Myocyte (in vitro differentiated cells): ENCODE results near the gene CYTH1. TPM values are rescaled to one million over a fixed set of nuclear protein-coding genes. Genes with fewer than 3 reads are reported as not detected.
A peak's percentile ranks its signal among the peaks of the same experiment; 100 is the strongest.

Source experiments
- DNase-seq: peaks from one replicate; pipeline ENCODE4 v3.0.0-alpha.2; 2012; ENCODE audit warnings: low read depth
- total RNA-seq: library from RNA; depleted of rRNA; stranded (reverse); fragments of >200 nt; gene quantifications from 2 replicates; pipeline ENCODE4 v1.2.3, GENCODE V29; 2014

CYTH1 gene
- total RNA-seq, 1 donor from 2014 or later: 43.0 TPM

DNA sequence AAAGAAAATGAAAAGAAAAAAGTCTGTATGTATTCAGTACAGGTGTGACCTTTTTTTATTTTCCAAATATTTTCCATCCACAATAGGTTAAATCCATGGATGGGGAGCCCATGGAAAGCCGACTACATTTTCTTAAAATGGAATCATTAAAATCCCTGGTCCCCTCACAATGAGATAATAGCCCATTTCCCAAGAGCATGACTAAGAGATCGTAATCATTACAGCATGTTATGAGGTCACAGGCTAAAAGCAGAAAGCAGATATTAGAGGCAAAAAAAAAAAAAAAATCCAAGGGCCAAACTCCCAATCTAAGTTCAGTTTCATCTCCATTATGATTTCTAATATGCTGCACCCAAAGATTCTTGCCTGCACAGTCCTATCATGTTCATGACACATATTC, 44.7 kb downstream of the CYTH1 start:
- peak; percentile 65 for DNase-seq

DNA sequence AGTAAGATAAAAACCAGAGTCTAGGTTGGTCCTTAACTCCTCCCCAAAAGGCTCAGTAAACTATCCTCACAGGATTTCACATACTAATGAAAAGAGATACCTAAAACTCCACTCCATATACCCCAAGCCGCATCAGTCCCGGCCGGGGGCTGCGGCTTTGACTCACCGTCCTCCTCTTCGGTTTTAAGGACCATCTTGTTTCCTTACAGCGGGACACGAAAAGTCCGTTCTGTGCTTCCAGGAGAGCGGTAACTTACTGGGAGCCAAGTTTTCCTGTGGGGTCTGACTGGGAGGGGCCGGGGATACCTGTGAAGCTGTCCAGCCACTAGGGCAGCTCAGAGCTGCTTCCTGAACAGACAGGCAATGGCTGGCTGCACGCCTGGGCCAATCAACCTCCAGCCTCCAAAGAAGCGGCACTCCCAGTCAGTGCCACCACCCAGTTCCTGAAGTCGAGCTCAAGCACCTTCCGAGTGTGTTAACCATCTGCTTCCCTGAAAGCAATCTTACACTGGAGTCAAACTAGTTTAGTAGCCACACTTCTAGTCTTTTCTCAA, 45.5 kb downstream of the CYTH1 start:
- DNase-seq: no peak

DNA sequence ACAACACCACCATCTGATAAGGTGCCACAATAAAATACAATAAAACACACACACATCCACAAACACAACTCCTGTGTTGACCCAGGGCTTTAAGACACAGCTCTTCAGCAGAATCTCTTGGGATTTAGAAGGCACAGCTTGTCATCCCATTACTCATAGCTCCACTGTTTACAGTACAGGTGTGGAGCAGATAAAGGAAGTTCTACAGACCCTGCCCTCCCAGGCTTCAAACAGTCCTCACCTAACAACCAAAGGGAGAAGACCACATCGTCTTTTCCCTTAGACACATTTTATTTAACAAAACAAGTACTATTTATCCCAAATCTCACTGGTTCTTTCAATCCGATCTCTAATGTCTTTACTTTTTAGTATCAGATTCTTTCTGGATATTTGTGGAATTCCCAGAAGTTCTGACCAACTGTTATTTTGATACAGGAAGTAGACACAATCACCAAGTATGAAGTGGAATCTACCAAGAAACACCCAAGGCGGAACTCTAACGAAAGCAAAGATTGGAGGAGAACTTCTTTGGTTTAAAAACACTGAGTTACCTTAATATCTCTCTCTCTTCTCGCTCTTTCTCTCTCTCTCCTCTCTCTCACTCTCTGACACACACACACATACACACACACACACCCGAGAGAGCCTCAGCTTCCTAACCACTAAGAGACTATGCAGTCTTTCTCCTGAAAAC, 46.1 kb downstream of the CYTH1 start:
- no peak for DNase-seq

DNA sequence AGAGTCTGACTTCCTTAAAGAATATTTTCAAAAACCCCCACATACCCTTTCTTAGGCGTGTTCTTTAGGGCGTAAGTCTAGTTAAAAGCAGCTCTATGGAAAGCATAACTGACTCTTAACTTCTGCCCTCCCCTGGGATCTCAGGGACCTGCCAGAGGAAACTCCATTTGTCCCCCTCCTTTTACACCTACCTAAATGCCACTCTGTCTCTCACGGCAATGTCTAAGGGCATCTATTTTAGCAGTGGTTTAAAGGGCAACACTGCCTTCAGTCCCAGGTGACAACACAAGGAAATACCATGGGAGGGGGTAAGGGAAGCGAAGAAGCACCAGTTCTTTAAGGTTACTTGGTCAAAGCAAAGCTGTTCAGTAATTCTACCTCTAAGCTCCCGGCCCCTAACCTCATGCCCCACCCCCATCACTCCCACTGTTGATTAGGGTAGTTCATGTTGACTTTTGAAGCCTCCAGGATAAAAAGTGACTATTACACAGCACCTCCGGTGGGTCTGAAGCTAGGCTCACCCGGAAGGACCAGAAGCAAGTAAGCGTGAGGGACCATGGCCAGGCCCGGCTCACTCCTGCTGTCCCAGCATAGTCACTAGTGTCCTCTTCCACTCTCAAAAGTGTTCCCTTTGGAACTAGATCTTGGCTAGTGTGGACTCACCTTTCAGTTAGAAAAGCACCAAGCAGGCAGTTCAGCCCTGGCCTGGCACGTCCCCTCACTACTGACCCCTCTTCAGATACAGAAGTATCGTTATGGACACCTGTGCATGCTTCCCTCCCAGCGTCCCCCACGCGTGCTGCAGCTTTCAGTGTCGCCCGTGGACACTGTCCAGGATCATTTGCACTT, 47.1 kb downstream of the CYTH1 start:
- no peak for DNase-seq

DNA sequence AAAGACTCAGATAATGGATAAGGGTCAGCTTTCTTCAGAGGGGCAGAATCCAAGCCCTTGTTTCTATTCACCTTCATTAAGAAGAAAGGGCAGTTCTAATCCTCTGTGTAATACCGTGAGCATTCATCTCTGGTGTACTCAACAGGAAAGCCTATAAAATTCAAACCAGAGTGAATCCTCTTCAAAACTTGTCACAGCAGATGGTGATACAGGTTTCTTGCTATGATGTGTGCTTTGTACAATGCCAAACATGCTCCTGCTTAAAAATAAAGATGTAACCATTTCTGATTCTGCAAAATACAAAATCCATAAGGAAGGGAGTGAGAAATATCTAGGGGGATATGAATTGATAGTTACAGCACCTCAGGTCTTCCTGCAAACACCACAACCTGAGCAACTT, 49.7 kb downstream of the CYTH1 start:
- DNase-seq: no peak

DNA sequence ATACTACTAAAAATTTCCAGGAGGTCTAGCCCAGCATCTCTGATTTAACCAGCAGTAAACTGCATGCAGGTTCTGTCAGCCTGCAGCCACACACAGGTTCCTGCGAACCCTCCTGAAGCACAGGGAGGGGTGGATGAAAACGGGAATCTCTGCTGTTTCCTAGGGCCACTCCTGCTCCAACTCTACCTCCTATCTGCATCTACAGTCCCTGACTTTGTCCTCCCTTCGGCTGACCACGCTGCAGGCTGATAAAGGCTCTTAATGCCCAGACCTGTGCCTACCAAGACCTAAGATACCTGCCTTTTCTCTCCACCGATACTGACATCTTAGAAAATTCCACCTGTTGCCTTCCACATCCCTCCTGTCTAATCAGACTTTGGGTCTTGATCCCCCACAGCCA, 50.2 kb downstream of the CYTH1 start:
- no peak for DNase-seq

DNA sequence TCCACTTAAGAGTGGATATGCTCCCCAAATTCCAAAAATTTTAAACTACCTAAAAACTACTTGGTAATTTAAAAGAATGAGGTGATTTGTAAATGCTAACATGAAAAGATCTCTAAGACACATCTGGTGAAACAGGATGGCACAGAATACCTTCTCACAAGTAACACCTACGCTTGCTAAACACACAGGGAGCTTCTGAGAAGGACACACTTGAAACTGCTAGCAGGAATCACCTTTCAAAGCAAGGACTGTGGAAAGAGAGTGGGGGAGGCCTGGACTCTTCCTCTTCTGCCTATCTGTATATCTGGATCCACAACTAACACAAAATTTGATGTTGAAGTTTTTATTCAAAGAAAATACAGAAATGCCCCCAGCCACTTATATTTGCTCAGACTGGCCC, 52.4 kb downstream of the CYTH1 start:
- no peak for DNase-seq

DNA sequence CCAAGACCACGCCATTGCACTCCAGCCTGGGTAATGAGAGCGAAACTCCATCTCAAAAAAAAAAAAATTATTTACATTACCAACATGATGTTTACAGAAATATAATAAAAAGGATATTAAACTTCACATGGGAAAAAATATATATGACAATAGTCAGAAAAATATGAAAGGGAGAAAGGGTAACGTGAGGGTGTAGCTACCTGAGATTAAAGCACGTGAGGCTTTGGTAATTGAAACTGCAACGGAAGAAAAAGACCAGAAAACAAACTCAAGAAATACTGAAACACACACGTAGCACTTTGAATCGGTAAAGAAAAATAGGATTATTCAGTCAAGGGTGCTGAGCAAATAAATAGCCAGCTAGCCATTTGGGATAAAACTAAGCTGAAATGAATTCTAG, 53.6 kb downstream of the CYTH1 start:
- no peak for DNase-seq

DNA sequence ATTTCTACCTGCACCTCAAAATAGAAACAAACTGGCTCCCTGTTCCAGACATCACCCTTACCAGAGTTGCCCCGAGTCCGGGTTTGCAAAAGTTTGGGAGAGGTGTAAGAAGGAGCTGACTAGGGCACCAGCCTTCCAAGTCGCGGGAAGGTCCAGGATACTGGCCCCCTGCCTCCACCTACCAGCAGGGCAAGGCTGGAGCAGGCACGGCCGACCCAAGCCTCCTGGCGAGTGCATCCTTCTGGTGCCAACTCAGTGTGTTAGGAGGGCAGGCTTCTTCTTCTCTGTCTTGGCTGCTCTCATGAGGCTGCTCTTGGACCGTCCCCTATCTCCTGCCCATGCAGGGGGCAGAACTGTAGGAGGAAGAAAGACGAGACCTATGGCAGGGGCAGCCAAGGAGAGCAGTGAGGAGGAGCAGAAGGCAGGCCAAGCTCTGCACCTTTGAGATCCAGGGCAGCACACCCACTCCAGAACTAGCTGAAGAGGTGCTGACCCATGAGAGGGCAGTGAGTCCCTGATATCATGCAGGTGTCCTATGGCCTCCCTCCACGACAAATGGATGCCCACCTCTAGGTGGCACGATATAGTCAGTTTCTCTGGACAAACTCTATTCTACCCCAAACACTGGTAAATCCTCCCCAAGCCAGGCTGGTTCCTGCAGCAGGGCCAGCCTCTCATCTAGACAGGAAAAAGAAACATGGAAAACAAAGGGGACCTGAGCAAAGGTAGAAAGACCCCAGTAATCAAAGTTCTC, 54.4 kb downstream of the CYTH1 start:
- no peak for DNase-seq

DNA sequence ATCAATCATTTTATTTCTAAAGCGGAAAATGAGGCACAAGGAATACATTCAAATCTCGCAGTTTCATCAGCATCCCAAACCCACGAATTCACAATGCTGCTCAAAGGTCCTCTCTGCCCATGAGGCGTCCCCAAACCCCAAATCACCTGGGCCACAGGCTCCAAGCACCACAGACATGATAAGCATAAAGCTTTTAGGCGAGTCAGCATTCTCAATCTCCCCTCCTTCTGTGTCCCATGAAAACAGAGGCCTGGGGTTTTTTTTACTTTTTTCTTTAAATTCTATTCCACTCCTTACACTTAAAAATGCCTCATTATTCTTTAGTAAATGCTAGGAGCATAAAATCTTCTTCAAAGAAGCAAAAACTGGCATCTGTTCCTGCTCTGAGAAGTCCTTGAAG, 55.0 kb downstream of the CYTH1 start:
- no peak for DNase-seq

DNA sequence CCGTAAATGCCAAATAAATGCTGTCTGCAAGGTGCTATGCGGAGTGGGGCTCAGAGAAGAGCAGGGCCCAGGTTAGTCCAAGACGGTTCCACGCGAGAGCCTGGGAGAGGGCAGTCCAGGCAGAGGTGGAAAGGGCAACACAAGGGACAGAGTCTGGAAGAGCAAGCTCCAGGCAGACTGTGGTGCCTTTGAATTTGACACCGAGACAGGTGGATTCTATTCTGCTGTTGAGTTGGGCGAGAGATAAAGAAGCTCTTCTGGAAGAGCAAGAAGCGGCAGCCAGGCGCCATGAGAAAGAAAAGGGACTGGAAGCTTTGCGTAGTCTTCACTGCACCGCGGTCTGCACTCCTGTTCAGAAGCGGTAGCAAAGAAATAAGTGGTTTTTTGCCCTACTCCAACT, 55.6 kb downstream of the CYTH1 start:
- DNase-seq: peak; percentile 60

DNA sequence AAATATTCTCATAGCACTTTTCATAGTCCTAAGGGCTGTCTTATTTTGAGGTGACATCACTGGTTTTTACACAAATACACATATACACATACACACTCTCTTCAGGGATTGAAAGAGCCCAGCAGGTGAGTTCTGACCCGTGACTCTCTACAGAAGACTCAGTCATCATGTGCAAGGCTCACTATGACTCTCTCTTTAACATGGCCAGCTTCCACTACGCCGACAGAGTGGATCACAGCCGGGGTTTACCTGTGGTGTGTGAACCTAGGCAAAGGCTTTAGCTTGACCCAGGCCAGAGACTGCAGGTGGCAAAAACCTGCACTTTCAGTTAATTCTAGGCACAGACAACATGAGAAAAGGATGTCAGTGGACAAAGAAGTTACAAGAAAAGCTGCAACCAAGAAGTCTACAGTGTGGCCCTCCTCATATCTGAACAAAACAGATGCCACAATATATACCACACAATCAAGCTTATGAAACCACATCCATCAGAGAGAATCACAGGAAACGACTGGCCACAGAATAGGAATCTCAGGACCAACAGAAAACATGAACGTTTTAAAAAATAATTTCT, 56.5 kb downstream of the CYTH1 start:
- no peak for DNase-seq

DNA sequence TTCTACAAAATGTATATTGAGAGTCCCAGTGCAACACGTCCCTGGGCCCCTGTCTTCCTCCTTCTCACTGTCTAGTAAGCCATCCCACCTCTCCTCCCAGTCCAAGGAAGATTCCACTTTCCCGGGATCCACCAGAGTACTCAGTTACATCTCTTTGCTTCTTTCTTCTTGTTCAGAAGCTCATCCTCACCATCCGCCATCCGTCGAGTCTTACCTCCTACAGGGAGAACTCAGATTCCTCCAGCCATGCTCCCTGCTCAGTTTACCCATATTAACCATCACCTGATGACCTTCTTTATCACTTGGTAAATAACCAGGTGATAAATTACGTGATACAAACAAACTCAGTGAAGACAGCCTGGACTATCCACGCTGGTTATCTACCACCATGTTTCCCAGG, 57.1 kb downstream of the CYTH1 start:
- no peak for DNase-seq

DNA sequence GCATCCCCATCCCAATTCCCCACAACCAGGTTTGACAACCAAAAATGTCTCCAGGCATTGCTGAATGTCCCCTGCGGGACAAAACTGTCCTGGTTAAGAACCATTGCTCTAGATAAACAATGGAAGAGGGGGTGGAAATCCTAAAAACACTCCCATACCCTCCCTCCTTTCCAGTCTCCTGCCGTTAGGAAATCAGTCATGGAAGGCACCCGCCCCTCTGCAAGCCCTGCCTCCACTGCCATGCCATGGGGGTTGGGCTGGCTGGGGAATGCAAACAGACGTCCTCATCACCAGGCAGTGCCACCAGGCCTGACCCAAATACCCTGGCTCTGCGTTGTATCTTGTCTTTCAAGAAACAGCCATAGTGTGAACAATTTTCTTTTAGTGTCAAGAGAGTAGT, 57.5 kb downstream of the CYTH1 start:
- DNase-seq: no peak

DNA sequence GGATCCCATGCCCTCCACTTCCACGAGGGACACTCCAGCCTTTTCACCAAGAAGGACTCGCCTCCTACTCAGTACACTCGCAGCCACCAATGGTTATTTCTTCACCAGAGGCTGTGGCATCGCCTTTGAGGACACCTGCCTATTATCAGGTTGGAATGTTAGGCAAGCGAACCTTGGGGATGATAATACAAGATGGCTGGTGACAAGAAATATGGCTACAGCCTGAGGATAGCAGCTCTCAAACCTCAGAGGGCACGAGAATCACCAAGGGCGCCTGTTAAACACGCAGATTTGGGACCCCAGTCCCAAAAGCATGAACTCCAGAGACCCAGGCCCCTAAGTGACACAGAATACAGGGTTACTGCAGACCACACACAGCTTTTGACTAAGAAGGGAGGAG, 58.1 kb downstream of the CYTH1 start:
- no peak for DNase-seq

DNA sequence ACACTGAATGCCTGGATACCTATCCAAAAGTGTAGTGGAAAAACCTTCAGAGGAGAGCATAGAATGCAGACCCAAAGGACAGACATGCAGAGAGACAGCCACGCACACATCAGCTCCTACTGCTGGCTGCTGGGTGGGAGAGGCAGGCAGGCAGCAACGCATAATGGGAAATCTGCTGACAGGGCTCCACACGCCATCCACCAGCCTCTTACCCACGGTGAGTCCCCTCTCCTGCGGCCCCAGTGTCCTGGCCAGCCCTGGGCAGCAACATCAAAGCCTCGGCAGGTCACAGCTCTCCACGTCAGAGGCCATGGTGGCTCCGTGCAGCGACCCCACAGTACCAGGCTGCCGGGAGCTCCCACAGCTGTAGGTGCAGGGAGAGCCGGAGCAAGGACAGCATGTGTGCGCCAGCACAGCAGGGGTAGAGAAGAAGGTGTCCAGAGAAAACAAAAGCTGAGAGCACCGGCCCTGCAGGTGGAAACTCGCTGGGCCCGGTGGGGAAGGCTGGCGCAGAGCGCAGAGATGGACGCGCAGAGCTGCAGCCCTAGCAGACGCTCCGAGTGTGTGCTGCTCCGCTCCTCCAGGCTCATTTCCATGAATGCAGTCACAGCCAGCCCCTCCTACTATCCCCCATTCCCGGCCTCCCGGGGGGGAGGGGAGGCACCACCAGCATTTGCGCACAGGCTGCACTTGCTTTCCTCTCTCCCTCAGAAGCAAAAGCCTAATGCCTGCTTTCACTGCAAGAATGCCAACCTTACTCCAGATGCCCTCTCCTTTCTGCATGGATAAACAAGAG, 58.9 kb downstream of the CYTH1 start:
- DNase-seq: no peak

DNA sequence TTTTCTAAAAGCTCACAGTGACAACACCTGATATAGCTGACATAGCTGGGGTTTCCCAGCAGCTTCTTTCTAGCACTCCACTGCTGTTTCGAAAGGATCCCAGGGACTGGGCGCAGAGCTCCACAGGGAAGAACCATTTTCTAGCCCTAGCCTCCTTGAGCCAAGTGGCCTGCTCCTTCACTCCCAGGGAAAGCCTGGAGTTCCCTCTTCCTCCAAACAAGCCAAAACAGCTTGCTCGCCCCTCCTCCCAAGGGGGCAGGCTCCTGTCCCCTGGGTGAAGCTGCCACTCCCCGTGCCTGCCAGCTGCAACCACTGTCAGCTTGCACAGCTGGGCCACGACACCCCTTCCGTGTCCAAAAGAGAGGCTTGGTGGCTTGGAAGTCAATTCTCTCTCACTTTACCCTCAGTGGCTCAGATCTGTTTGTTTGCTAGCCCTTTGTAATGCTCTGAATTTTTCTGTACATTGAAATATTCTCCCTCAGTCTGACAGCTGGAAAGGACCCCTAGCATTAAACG, 59.8 kb downstream of the CYTH1 start:
- DNase-seq: peak; percentile 53

DNA sequence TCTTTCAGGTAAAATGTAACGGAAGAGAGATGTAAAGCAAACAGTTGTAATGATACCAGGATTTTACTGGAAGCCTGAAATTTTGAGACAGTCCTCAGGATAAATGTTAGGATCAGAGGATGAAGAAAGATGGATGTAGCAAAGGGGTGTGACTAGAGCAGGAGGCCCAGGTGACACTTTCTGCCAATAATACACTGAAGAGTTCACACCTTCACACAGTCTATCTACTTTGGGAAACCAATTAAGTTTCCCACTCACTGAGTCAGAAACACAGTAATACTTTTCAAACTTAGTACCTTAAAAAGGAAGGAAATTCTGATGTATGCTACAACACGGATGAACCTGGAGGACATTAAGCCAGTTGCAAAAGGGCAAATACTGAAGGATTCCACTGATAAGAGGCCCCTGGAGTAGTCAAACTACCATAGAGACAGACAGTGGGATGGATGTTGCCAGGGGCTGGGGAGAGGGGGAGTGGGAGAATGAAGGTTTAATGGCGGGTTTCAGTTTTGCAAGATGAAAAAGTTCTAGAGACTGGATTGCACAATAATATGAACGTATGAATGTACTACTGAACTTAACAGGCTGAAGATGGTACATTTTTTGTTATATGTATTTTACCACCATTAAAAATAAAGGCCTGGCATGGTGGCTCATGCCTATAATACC, 62.3 kb downstream of the CYTH1 start:
- DNase-seq: no peak

DNA sequence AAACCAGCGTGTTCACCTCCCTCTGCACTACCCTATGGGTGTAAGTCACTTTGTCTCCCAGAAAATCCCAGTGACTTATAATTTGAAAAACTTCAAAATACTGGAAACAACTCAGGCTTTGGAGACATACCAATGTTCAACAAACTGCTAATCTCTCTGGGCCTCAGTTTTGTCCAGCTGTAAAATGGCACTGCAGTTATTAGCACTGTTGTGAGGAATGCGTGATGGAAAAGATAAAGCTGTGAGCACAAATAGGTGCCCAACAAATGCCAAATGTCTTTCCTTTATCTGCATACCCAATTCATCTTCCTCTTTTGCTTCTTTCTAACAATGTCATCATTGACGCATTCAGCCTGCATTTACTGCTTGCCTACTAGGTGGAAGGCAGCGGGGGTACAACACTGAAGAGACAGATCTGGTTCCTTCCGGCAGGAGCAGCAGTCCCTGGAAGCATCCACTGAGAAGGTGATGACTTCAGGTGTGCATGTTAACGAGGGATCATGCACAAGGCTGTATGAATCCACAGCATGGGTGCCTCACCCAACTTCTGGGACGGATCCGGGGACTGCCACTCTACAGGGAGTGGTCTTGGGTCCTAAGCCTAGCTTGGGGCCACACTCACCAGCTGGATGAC, 63.4 kb downstream of the CYTH1 start:
- no peak for DNase-seq
